GM12801 (cell line): Measurements from ENCODE around the gene CCDC61.

Experiments used
- CTCF ChIP-seq: IDR thresholded peaks from one replicate; pipeline ENCODE4 v1.5.1; 2011; ENCODE audit warnings: control low read depth; ENCODE audit not compliant: insufficient read length; ENCODE audit errors: extremely low read depth

CCDC61 gene

GRCh38 chr19:46058778-46059177 lies 63.5 kb downstream of the CCDC61 start:
- TF ChIP-seq CTCF = no peak

GRCh38 chr19:46060012-46060411 lies 64.7 kb downstream of the CCDC61 start:
- TF ChIP-seq CTCF = no peak

- TF ChIP-seq CTCF = no peak
Measured at GRCh38 chr19:46063201-46063600, 67.9 kb downstream of the CCDC61 start.

- no peak for TF ChIP-seq CTCF
Measured at GRCh38 chr19:46065486-46066071, 70.3 kb downstream of the CCDC61 start.

GRCh38 chr19:46066471-46066870 lies 71.2 kb downstream of the CCDC61 start:
- TF ChIP-seq CTCF = no peak

- no peak for TF ChIP-seq CTCF
Measured at GRCh38 chr19:46067691-46068090, 72.4 kb downstream of the CCDC61 start.
